ENCODE data around the gene SLC36A1.
"Not testable (repeated sequence)": the region's sequence is repeated elsewhere in the genome, so short reads cannot be mapped to it uniquely, and the experiment has no call there.

SLC36A1 gene

GRCh38 chr5:151447174-151448037 is at the start of gene SLC36A1:
Gene SLC36A1 (plus strand): TSS chr5:151447603. CDS start chr5:151458793, 11,190 bp downstream.
- DNase-seq: peak; percentile 57 to 95 (median 91)

- DNase-seq: no peak
These were observed 41.9 kb upstream of the SLC36A1 start for GRCh38 chr5:151405334-151406160.

- peak in 1 of 14 donors; percentile 2 for DNase-seq
These were observed 41.0 kb upstream of the SLC36A1 start for GRCh38 chr5:151406322-151406947.

- no peak for DNase-seq
These were observed 38.7 kb upstream of the SLC36A1 start for GRCh38 chr5:151408591-151409230.

GRCh38 chr5:151413800-151414199 is 33.6 kb upstream of the SLC36A1 start:
- DNase-seq: no peak

GRCh38 chr5:151414536-151414935 is 32.9 kb upstream of the SLC36A1 start:
- DNase-seq: peak in 1 of 14 donors; percentile 95

- no peak for DNase-seq
These were observed 29.7 kb upstream of the SLC36A1 start for GRCh38 chr5:151417712-151418111.

GRCh38 chr5:151420127-151420526 is 27.3 kb upstream of the SLC36A1 start:
- no peak for DNase-seq

GRCh38 chr5:151424892-151425523 is 22.4 kb upstream of the SLC36A1 start:
- DNase-seq: no peak

- DNase-seq: not testable (repeated sequence)
These were observed 21.1 kb upstream of the SLC36A1 start for GRCh38 chr5:151426347-151426746.

- DNase-seq: no peak
These were observed 20.1 kb upstream of the SLC36A1 start for GRCh38 chr5:151427258-151427657.

- DNase-seq: no peak
These were observed 16.7 kb upstream of the SLC36A1 start for GRCh38 chr5:151430731-151431130.

GRCh38 chr5:151431666-151432065 is 15.7 kb upstream of the SLC36A1 start:
- no peak for DNase-seq

- no peak for DNase-seq
These were observed 15.2 kb upstream of the SLC36A1 start for GRCh38 chr5:151432210-151432609.

GRCh38 chr5:151434570-151435237 is 12.7 kb upstream of the SLC36A1 start:
- DNase-seq: no peak

GRCh38 chr5:151448038-151448985 is 909 bp downstream of the SLC36A1 start:
- peak in 6 of 14 donors; percentile 46 to 74 (median 56) for DNase-seq

- peak in 1 of 14 donors; percentile 50 for DNase-seq
These were observed 1.9 kb downstream of the SLC36A1 start for GRCh38 chr5:151449297-151449696.

GRCh38 chr5:151449839-151450238 is 2.4 kb downstream of the SLC36A1 start:
- peak in 1 of 14 donors; percentile 57 for DNase-seq

- no peak for DNase-seq
These were observed 3.2 kb downstream of the SLC36A1 start for GRCh38 chr5:151450605-151451004.
